HepG2 (cell line): Measurements from ENCODE around the gene TWNK. TPM values are rescaled to one million over a fixed set of nuclear protein-coding genes. Genes with fewer than 3 reads are reported as not detected.

Experiments
- ATF1 ChIP-seq: IDR thresholded peaks from 2 replicates; pipeline ENCODE4 v1.6.1; 2016; ENCODE audit warnings: mild to moderate bottlenecking, control low read depth
- CCAR2 ChIP-seq: fragments of 200-400 bp; formaldehyde crosslinking; optimal IDR thresholded peaks from 2 replicates; pipeline ENCODE3; 2018; ENCODE audit warnings: low read depth, mild to moderate bottlenecking, low read length, moderate library complexity
- EZH2 ChIP-seq: conservative IDR thresholded peaks from 2 replicates; pipeline ENCODE4 v1.6.1; 2012; ENCODE audit warnings: mild to moderate bottlenecking, low read depth, low read length, moderate library complexity
- FIP1L1 ChIP-seq: fragments of 200-400 bp; formaldehyde crosslinking; IDR thresholded peaks from 2 replicates; pipeline ENCODE4 v1.6.1; 2018; ENCODE audit warnings: low read depth, mild to moderate bottlenecking, low read length, moderate library complexity, borderline replicate concordance; ENCODE audit not compliant: insufficient read depth
- FOSL2 ChIP-seq: sonication (generic); formaldehyde crosslinking; IDR thresholded peaks from 2 replicates; pipeline ENCODE4 v1.4.0; 2020; ENCODE audit warnings: missing genetic modification reagents
- GRHL1 ChIP-seq: sonication (generic); formaldehyde crosslinking; conservative IDR thresholded peaks from 2 replicates; pipeline ENCODE4 v1.8.0; 2022; ENCODE audit warnings: missing genetic modification reagents
- NR0B2 ChIP-seq: sonication (generic); formaldehyde crosslinking; IDR thresholded peaks from 2 replicates; pipeline ENCODE4 v1.4.0; 2020; ENCODE audit warnings: mild to moderate bottlenecking, missing genetic modification reagents
- NRL ChIP-seq: sonication (generic); formaldehyde crosslinking; IDR thresholded peaks from 2 replicates; pipeline ENCODE4 v1.5.0; 2020; ENCODE audit warnings: missing genetic modification reagents, mild to moderate bottlenecking, moderate library complexity, borderline replicate concordance
- PHF21A ChIP-seq: sonication (generic); formaldehyde crosslinking; IDR thresholded peaks from 2 replicates; pipeline ENCODE4 v1.5.0; 2020; ENCODE audit warnings: mild to moderate bottlenecking, missing genetic modification reagents
- SIX1 ChIP-seq: sonication (generic); formaldehyde crosslinking; IDR thresholded peaks from 2 replicates; pipeline ENCODE4 v1.4.0; 2020; ENCODE audit warnings: missing genetic modification reagents, borderline replicate concordance
- SRSF4 ChIP-seq: fragments of 200-400 bp; formaldehyde crosslinking; IDR thresholded peaks from one replicate; pipeline ENCODE4 v1.6.1; 2018; ENCODE audit warnings: mild to moderate bottlenecking, low read depth, low read length, moderate library complexity; ENCODE audit not compliant: poor library complexity, severe bottlenecking
- THAP8 ChIP-seq: sonication (generic); formaldehyde crosslinking; IDR thresholded peaks from 2 replicates; pipeline ENCODE4 v1.5.1; 2020; ENCODE audit warnings: missing genetic modification reagents, mild to moderate bottlenecking, borderline replicate concordance
- ZIK1 ChIP-seq: sonication (generic); formaldehyde crosslinking; IDR thresholded peaks from 2 replicates; pipeline ENCODE4 v1.5.0; 2020; ENCODE audit warnings: mild to moderate bottlenecking, low read depth, missing genetic modification reagents, borderline replicate concordance
- ZNF235 ChIP-seq: sonication (generic); formaldehyde crosslinking; IDR thresholded peaks from 2 replicates; pipeline ENCODE4 v1.8.1; 2023; ENCODE audit warnings: mild to moderate bottlenecking, missing genetic modification reagents, borderline replicate concordance
- ZNF407 ChIP-seq: sonication (generic); formaldehyde crosslinking; IDR thresholded peaks from one replicate; pipeline ENCODE4 v1.5.1; 2020; ENCODE audit warnings: mild to moderate bottlenecking, missing genetic modification reagents; ENCODE audit errors: not compliant biosample characterization
- ZNF569 ChIP-seq: sonication (generic); formaldehyde crosslinking; IDR thresholded peaks from 2 replicates; pipeline ENCODE4 v1.5.0; 2020; ENCODE audit warnings: mild to moderate bottlenecking, missing genetic modification reagents, moderate library complexity, borderline replicate concordance
- ZNF747 ChIP-seq: sonication (generic); formaldehyde crosslinking; IDR thresholded peaks from 2 replicates; pipeline ENCODE4 v1.8.1; 2023; ENCODE audit warnings: missing genetic modification reagents, mild to moderate bottlenecking, borderline replicate concordance
- polyA plus RNA-seq, 8 experiments: library from polyadenylated mRNA; depleted of rRNA in 3 of 8; stranded (reverse) in 7 of 8; unstranded in 1 of 8; fragments of >200 nt; fragmentation: Illumina TruSeq in 4 of 8; extraction: Trizol in 4 of 8; gene quantifications; 2 replicates each; pipeline versions ENCODE4 v1.2.1 to v1.2.3, GENCODE V29; 2011 to 2016; ENCODE audit warnings: low read depth in 4 of 8, missing spikeins in 1 of 8, mixed read lengths in 1 of 8; ENCODE audit not compliant: insufficient read depth in 1 of 8
- total RNA-seq, 5 experiments: library from RNA; depleted of rRNA; stranded (reverse); fragments of >200 nt; fragmentation: Illumina TruSeq; extraction: Trizol; gene quantifications; 2 replicates each; pipeline ENCODE4 v1.2.3, GENCODE V29; 2016; ENCODE audit warnings: low read depth in 1 of 5

The TWNK gene
- total and polyA plus RNA-seq, 2 of the 13 experiments (the other 11 are each of a cell fraction or from before 2014, with no cell fraction given), result 10.7 to 16.5 TPM

- no peak for TF ChIP-seq SRSF4
- TF ChIP-seq THAP8 (CRISPR knock-in tag), result peak; percentile 96; the same call in 1 of the 2 replicates
- TF ChIP-seq NR0B2, result no peak; the same call in 1 of the 2 replicates
- peak; percentile 51; the same call in 1 of the 2 replicates for TF ChIP-seq ZNF235 (CRISPR knock-in tag)
- peak; percentile 78; the same call in 1 of the 2 replicates for TF ChIP-seq NRL (CRISPR knock-in tag)
- TF ChIP-seq CCAR2, result no peak
- no peak for TF ChIP-seq EZH2
- TF ChIP-seq FIP1L1, result no peak
- TF ChIP-seq ATF1 (CRISPR knock-in tag), result no peak; the same call in 1 of the 2 replicates
- peak; percentile 54; the same call in 1 of the 2 replicates for TF ChIP-seq ZNF747
- TF ChIP-seq GRHL1, result no peak
- TF ChIP-seq PHF21A (CRISPR knock-in tag), result peak; percentile 70
- no peak for TF ChIP-seq ZNF569
- TF ChIP-seq ZNF407 (CRISPR knock-in tag), result peak; percentile 47
- TF ChIP-seq FOSL2, result 0 out of 2 replicates have a peak, but pooled peaks have one; percentile 15
- TF ChIP-seq ZIK1 (CRISPR knock-in tag), result no peak
- no peak for TF ChIP-seq SIX1 (CRISPR knock-in tag)
Observed at GRCh38 chr10:100986952-100987684, at the start of gene TWNK, which contains the start of gene MRPL43 (continued).
